WTC11 (cell line): ENCODE measurements around the gene NDRG2. TPM values are rescaled to one million over a fixed set of nuclear protein-coding genes. Genes with fewer than 3 reads are reported as not detected.
"Not testable (repeated sequence)": the region's sequence is repeated elsewhere in the genome, so short reads cannot be mapped to it uniquely, and the experiment has no call there.

Experiments used
- ATAC-seq: fragments of 200-7000 bp; cut with Tn5 transposase; 2 replicates; pipeline ENCODE4 v1.10.0; 2021; ENCODE audit warnings: mild to moderate bottlenecking, moderate library complexity
- CTCF ChIA-PET: fragments of 300-600 bp; sonication (Branson Sonifier 250); formaldehyde crosslinking; loops from one replicate; lab custom pipeline; 2021; ENCODE audit warnings: antibody characterized with exemption; lab: Charles Lee
- POLR2A ChIA-PET: fragments of 350-600 bp; sonication (Branson Sonifier 250); formaldehyde crosslinking; loops from one replicate; lab custom pipeline; 2021; ENCODE audit warnings: antibody characterized with exemption; lab: Charles Lee
- DNase-seq: peaks from one replicate; pipeline ENCODE4 v3.0.0; 2021; ENCODE audit warnings: low spot score
- H3K27ac Mint-ChIP-seq: 2 replicates; pipeline ENCODE4 v1.8.0; 2021; ENCODE audit warnings: mixed read lengths
- H3K27me3 Mint-ChIP-seq: 2 replicates; pipeline ENCODE4 v1.8.0; 2021; ENCODE audit warnings: low read depth, mild to moderate bottlenecking, moderate library complexity, mixed read lengths
- H3K36me3 Mint-ChIP-seq: 2 replicates; pipeline ENCODE4 v1.8.0; 2021; ENCODE audit warnings: mixed read lengths
- H3K4me1 Mint-ChIP-seq: 2 replicates; pipeline ENCODE4 v1.8.0; 2022; ENCODE audit warnings: mixed read lengths
- H3K4me3 Mint-ChIP-seq: 2 replicates; pipeline ENCODE4 v1.8.0; 2021; ENCODE audit warnings: mild to moderate bottlenecking, moderate library complexity, mixed read lengths
- H3K9me3 Mint-ChIP-seq: 2 replicates; pipeline ENCODE4 v1.8.0; 2021; ENCODE audit warnings: mixed read lengths
- ARID4B ChIP-seq: sonication (generic); formaldehyde crosslinking; IDR thresholded peaks from 2 replicates; pipeline ENCODE4 v1.8.0; 2023; ENCODE audit warnings: missing genetic modification reagents, mild to moderate bottlenecking, borderline replicate concordance
- CBFB ChIP-seq: sonication (generic); formaldehyde crosslinking; IDR thresholded peaks from 2 replicates; pipeline ENCODE4 v1.8.1; 2022; ENCODE audit warnings: mild to moderate bottlenecking, low read depth, missing genetic modification reagents
- CREM ChIP-seq: sonication (generic); formaldehyde crosslinking; IDR thresholded peaks from 2 replicates; pipeline ENCODE4 v1.8.1; 2022; ENCODE audit warnings: mild to moderate bottlenecking, missing genetic modification reagents, moderate library complexity
- CTCF ChIP-seq: fragments of 200-600 bp; IDR thresholded peaks from 2 replicates; pipeline ENCODE4 v1.8.0; 2022; ENCODE audit warnings: antibody characterized with exemption
- E2F1 ChIP-seq: sonication (generic); formaldehyde crosslinking; IDR thresholded peaks from 2 replicates; pipeline ENCODE4 v1.8.0; 2022; ENCODE audit warnings: mild to moderate bottlenecking, missing genetic modification reagents
- E2F4 ChIP-seq: sonication (generic); formaldehyde crosslinking; IDR thresholded peaks from 2 replicates; pipeline ENCODE4 v1.8.1; 2022; ENCODE audit warnings: low read depth, mild to moderate bottlenecking, moderate library complexity, missing genetic modification reagents, borderline replicate concordance
- ESRRA ChIP-seq: sonication (generic); formaldehyde crosslinking; IDR thresholded peaks from 2 replicates; pipeline ENCODE4 v1.8.1; 2022; ENCODE audit warnings: mild to moderate bottlenecking, missing genetic modification reagents, borderline replicate concordance
- GABPB1 ChIP-seq: sonication (generic); formaldehyde crosslinking; IDR thresholded peaks from 2 replicates; pipeline ENCODE4 v1.8.1; 2023; ENCODE audit warnings: mild to moderate bottlenecking, missing genetic modification reagents
- IRF1 ChIP-seq: sonication (generic); formaldehyde crosslinking; IDR thresholded peaks from 2 replicates; pipeline ENCODE4 v1.8.0; 2023; ENCODE audit warnings: missing genetic modification reagents
- MLX ChIP-seq: sonication (generic); formaldehyde crosslinking; IDR thresholded peaks from 2 replicates; pipeline ENCODE4 v1.8.1; 2023; ENCODE audit warnings: mild to moderate bottlenecking, missing genetic modification reagents, moderate library complexity
- NFYB ChIP-seq: sonication (generic); formaldehyde crosslinking; conservative IDR thresholded peaks from 2 replicates; pipeline ENCODE4 v1.8.0; 2022; ENCODE audit warnings: low read depth, missing genetic modification reagents
- NR1H2 ChIP-seq: sonication (generic); formaldehyde crosslinking; IDR thresholded peaks from 2 replicates; pipeline ENCODE4 v1.9.0; 2021; ENCODE audit warnings: mild to moderate bottlenecking, moderate library complexity, missing genetic modification reagents
- PRDM15 ChIP-seq: sonication (generic); formaldehyde crosslinking; IDR thresholded peaks from 2 replicates; pipeline ENCODE4 v1.8.0; 2022; ENCODE audit warnings: missing genetic modification reagents
- ZNF121 ChIP-seq: sonication (generic); formaldehyde crosslinking; IDR thresholded peaks from 2 replicates; pipeline ENCODE4 v1.8.0; 2023; ENCODE audit warnings: missing genetic modification reagents
- ZNF232 ChIP-seq: sonication (generic); formaldehyde crosslinking; IDR thresholded peaks from 2 replicates; pipeline ENCODE4 v1.8.0; 2022; ENCODE audit warnings: mild to moderate bottlenecking, missing genetic modification reagents
- ZNF317 ChIP-seq: sonication (generic); formaldehyde crosslinking; IDR thresholded peaks from 2 replicates; pipeline ENCODE4 v1.8.1; 2023; ENCODE audit warnings: low read depth, mild to moderate bottlenecking, moderate library complexity, missing genetic modification reagents, borderline replicate concordance
- ZNF416 ChIP-seq: fragments of 250-450 bp; sonication (Bioruptor Pico); IDR thresholded peaks from 2 replicates; pipeline ENCODE4 v1.9.0; 2021; ENCODE audit warnings: mild to moderate bottlenecking, inconsistent platforms
- ZNF423 ChIP-seq: fragments of 250-450 bp; sonication (Bioruptor Pico); IDR thresholded peaks from 2 replicates; pipeline ENCODE4 v2.1.2; 2022; ENCODE audit warnings: mild to moderate bottlenecking, moderate library complexity
- total RNA-seq: library from RNA; stranded (reverse); gene quantifications from 3 replicates; pipeline ENCODE4 v1.2.3, GENCODE V29; 2021

NDRG2 gene
- total RNA-seq, 1 experiment from 2014 or later = 32.2 TPM

- Mint-ChIP-seq H3K9me3 (no peaks in the 10 kb centered on the region), H3K36me3 (peaks cover 2% of the 10 kb centered on the region; the same call in 1 of the 2 replicates), H3K27ac (no peak overlapping the region), H3K4me3 (no peak overlapping the region), H3K4me1 (peaks cover 12% of the 10 kb centered on the region), H3K27me3 (peaks cover 3% of the 10 kb centered on the region)
- CTCF ChIA-PET = interaction anchor here (0.6 to 9.1 kb wide), 49 partner anchors 9 to 709 kb away, joined by 3 to 670 read pairs (median 7); partner anchors contain the start of genes ARHGEF40, NDRG2, RNASE13 and RNASE7
- TF ChIP-seq CREM = no peak
- peak; percentile 51; the same call in 1 of the 2 replicates for TF ChIP-seq ESRRA (CRISPR knock-in tag)
- peak; percentile 84 for TF ChIP-seq CTCF
- ATAC-seq = peak; percentile 91
- DNase-seq = peak; percentile 92
- POLR2A ChIA-PET = interaction anchor here (0.7 to 2.3 kb wide), 8 partner anchors 9 to 80 kb away, joined by 3 to 26 read pairs (median 8); partner anchors contain the start of genes ARHGEF40 and NDRG2
Measured at GRCh38 chr14:21014761-21015190, 10.1 kb downstream of the NDRG2 start.

- peaks cover 17% of the 10 kb centered on the region for H3K4me1 Mint-ChIP-seq
- no peaks in the 10 kb centered on the region for H3K9me3 Mint-ChIP-seq
- CTCF ChIA-PET = interaction anchor here (2.1 to 9.1 kb wide), 6 partner anchors 12 to 81 kb away, joined by 8 to 670 read pairs (median 44); partner anchors contain the start of genes ARHGEF40, RNASE7 and SLC39A2
- no peaks in the 10 kb centered on the region for H3K36me3 Mint-ChIP-seq
- no peak overlapping the region for H3K27ac Mint-ChIP-seq
- no peak overlapping the region for H3K4me3 Mint-ChIP-seq
- H3K27me3 Mint-ChIP-seq = peaks cover 3% of the 10 kb centered on the region
- no peak for ATAC-seq
- DNase-seq = no peak
- POLR2A ChIA-PET = no interaction called here
- TF ChIP-seq ZNF416 (CRISPR knock-in tag) (no peak), MLX (no peak), GABPB1 (CRISPR knock-in tag) (no peak), ARID4B (CRISPR knock-in tag) (no peak), ZNF232 (no peak), E2F1 (CRISPR knock-in tag) (no peak), ZNF423 (CRISPR knock-in tag) (no peak), NR1H2 (CRISPR knock-in tag) (no peak), CBFB (no peak), NFYB (CRISPR knock-in tag) (no peak), E2F4 (CRISPR knock-in tag) (no peak), ESRRA (CRISPR knock-in tag) (no peak), IRF1 (no peak), ZNF317 (no peak), ZNF121 (CRISPR knock-in tag) (no peak), PRDM15 (no peak)
Measured at GRCh38 chr14:21011136-21011535, 13.7 kb downstream of the NDRG2 start.

- ATAC-seq, DNase-seq, H3K27ac Mint-ChIP-seq, POLR2A ChIA-PET, H3K36me3 Mint-ChIP-seq, H3K4me3 Mint-ChIP-seq, H3K4me1 Mint-ChIP-seq, H3K9me3 Mint-ChIP-seq, H3K27me3 Mint-ChIP-seq: not testable (repeated sequence)
- CTCF ChIA-PET = interaction anchor here (0.8 to 9.1 kb wide), 2 partner anchors 32 to 39 kb away, joined by 4 to 670 read pairs; partner anchors contain the start of gene RNASE7
Measured at GRCh38 chr14:21009721-21010120, 15.1 kb downstream of the NDRG2 start.
